ENCODE results near the gene DYNLRB1.
"Not testable (repeated sequence)": the region's sequence is repeated elsewhere in the genome, so short reads cannot be mapped to it uniquely, and the experiment has no call there.

DYNLRB1 gene

DNA sequence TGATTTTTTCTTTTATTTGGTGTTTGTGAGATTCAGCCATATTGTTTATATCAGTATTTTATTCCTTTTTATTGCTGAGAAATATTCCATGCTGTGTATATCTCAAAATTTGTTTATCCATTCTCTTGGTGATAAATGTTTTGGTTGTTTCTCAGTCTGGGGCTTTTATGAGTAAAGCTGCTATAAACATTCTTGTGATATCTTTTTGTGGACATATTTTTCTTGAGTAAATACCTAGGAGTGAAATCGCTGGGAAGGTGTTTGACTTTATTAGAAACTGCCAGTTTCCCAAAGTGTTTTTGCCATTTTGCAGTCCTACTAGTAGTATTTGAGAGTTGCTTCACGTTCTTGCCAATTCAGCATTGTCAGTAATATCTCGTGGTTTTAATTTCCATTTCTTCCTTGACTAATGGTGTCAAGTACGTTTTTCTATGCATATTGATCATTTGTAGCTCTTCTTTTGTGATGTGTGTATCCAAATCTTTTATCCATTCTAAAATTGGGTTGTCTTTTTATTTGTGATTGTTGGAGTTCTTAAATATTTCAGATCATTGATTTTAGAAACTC is 31.1 kb upstream of the DYNLRB1 start:
- no peak overlapping the region for H3K4me3 ChIP-seq (replicated peaks; ENCODE audit: low read depth, low read length)
- TF ChIP-seq CTCF (IDR thresholded peaks at IDR 0.05; ENCODE audit: low read depth, low read length, missing control alignments) = no peak
- DNase-seq (ENCODE audit: extremely low read depth, low read depth) = no peak

- TF ChIP-seq CTCF (IDR thresholded peaks at IDR 0.05; ENCODE audit: low read depth, low read length, missing control alignments) = no peak
- no peak for DNase-seq (ENCODE audit: extremely low read depth, low read depth)
- H3K4me3 ChIP-seq (replicated peaks; ENCODE audit: low read depth, low read length) = no peak overlapping the region
Measured at GRCh38 chr20:34491226-34491931, 24.8 kb upstream of the DYNLRB1 start.

- H3K4me3 ChIP-seq (replicated peaks; ENCODE audit: low read depth, low read length) = no peak overlapping the region
- DNase-seq (ENCODE audit: extremely low read depth, low read depth) = no peak
- TF ChIP-seq CTCF (IDR thresholded peaks at IDR 0.05; ENCODE audit: low read depth, low read length, missing control alignments) = no peak
Measured at GRCh38 chr20:34491932-34492509, 24.2 kb upstream of the DYNLRB1 start.

DNA sequence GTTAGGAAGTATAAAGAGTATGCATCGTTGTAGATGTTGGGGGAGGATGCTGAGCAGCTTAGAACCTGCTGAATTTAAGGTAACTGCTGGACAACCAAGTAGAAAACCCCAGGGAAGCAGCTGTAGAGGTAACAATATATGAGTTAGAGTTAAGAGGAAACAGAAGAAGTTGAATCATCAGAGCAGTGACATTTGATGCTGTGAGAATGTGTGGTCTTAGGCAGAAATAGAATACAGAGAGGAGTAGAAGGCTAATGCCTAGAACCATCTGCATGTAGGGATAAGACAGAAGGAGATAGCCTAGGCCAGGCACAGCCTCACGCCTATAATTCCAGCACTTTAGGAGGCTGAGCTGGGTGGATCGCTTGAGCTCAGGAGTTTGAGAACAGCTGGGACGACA is 22.6 kb upstream of the DYNLRB1 start:
- no peak overlapping the region for H3K4me3 ChIP-seq (replicated peaks; ENCODE audit: low read depth, low read length)
- no peak for DNase-seq (ENCODE audit: extremely low read depth, low read depth)
- TF ChIP-seq CTCF (IDR thresholded peaks at IDR 0.05; ENCODE audit: low read depth, low read length, missing control alignments) = no peak

DNA sequence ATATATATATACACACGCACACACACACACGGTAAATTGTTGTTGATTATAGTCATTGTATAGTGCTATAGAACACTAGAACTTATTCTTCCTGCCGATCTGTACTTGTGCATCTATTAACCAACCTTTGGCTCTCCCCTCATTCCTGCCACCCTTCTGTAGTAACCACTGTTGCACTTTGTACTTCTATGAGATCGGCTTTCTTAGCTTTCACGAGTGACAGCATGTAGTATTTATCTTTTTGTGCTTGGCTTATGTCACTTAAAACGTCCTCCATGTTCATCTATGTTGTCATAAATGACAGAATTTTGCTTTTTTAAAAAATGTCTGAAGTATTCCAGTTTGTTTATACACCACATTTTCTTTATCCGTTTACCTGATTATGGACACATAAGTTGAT is 20.9 kb upstream of the DYNLRB1 start:
- no peak for TF ChIP-seq CTCF (IDR thresholded peaks at IDR 0.05; ENCODE audit: low read depth, low read length, missing control alignments)
- DNase-seq (ENCODE audit: extremely low read depth, low read depth) = no peak

DNA sequence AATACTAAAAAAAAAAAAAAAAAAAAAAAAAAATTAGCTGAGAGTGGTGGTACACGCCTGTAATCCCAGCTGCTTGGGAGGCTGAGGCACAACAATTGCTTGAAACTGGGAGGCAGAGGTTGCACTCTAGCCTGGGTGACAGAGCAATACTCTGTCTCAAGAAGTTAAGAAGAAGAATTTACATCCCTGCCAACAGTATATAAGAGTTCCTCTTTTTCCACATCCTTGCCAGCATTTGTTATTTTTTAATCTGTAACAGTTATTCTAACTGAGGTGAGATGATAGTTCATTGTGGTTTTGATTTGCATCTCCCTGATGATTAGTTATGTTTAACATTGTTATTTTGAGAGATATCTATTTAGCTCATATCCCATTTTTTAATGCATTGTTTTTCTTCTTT is 20.3 kb upstream of the DYNLRB1 start:
- no peak overlapping the region for H3K4me3 ChIP-seq (replicated peaks; ENCODE audit: low read depth, low read length)
- DNase-seq (ENCODE audit: extremely low read depth, low read depth) = no peak
- no peak for TF ChIP-seq CTCF (IDR thresholded peaks at IDR 0.05; ENCODE audit: low read depth, low read length, missing control alignments)

More for the DNA sequence above, 20.9 kb upstream of the DYNLRB1 start:
- H3K4me3 ChIP-seq (replicated peaks; ENCODE audit: low read depth, low read length) = no peak overlapping the region

DNA sequence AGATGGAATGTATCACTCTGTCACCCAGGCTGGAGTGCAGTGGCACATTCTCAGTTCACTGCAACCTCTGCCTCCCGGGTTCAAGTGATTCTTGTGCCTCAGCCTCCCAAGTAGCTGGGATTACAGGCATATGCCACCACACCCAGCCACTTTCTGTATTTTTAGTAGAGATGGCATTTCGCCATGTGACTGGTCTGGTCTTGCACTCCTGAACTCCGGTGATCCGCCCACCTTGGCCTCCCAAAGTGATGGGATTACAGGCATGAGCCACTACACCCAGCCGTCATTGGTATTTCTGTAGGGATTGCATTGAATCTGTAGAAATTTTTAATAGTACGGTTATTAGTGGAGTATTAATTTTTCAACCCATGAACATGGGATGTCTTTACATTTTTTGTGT is 18.6 kb upstream of the DYNLRB1 start:
- DNase-seq (ENCODE audit: extremely low read depth, low read depth); H3K4me3 ChIP-seq (replicated peaks; ENCODE audit: low read depth, low read length): not testable (repeated sequence)
